Left ventricle myocardium inferior (tissue), 1 donor: ENCODE results near the gene KCNK7. TPM values are rescaled to one million over a fixed set of nuclear protein-coding genes. Genes with fewer than 3 reads are reported as not detected.

Experiments
- DNase-seq: peaks from one replicate; pipeline ENCODE4 v3.0.0-alpha.2; 2020
- H3K27ac ChIP-seq: fragments of 200-600 bp; replicated peaks from 2 replicates; pipeline ENCODE4 v1.8.0; 2021
- H3K27me3 ChIP-seq: fragments of 200-600 bp; 2 replicates; pipeline ENCODE4 v1.8.0; 2021; ENCODE audit warnings: low read depth
- H3K36me3 ChIP-seq: fragments of 200-600 bp; 2 replicates; pipeline ENCODE4 v1.8.0; 2021
- H3K4me1 ChIP-seq: fragments of 200-600 bp; 2 replicates; pipeline ENCODE4 v1.8.0; 2021
- H3K4me3 ChIP-seq: fragments of 200-600 bp; 2 replicates; pipeline ENCODE4 v1.8.0; 2021; ENCODE audit warnings: mild to moderate bottlenecking, moderate library complexity
- H3K9me3 ChIP-seq: fragments of 200-600 bp; replicated peaks from 2 replicates; pipeline ENCODE4 v1.8.0; 2021
- intact Hi-C: fragments of 100-400 bp; cut with micrococcal nuclease; formaldehyde crosslinking; loops from one replicate; pipeline ENCODE4 v1.11.0; 2022
- total RNA-seq: library from RNA; stranded (reverse); fragmentation: NEBNext Ultra II Directional; extraction: Animal tissue kit (Norgen Biotek cat#: 25700); gene quantifications from one replicate; pipeline ENCODE4 v1.2.1, GENCODE V29; 2021
- TF ChIP-seq, protein P1 (sequence below): fragments of 200-600 bp; IDR thresholded peaks from 2 replicates; pipeline ENCODE4 v1.8.0; 2021; ENCODE audit warnings: antibody characterized with exemption, mild to moderate bottlenecking, borderline replicate concordance
- donor health status: DM: no; HTN: yes; CAD: no; lungs with severe emphysema.

The KCNK7 gene
- total RNA-seq, 1 donor from 2014 or later = 0.85 TPM

- Histone ChIP-seq H3K27ac (peak within 1 kb of the TSS; percentile 97), H3K9me3 (no peaks in the 10 kb centered on the region), H3K27me3 (no peaks in the 10 kb centered on the region), H3K36me3 (peaks cover 24% of the 10 kb centered on the region), H3K4me1 (peaks cover 74% of the 10 kb centered on the region), H3K4me3 (peak within 1 kb of the TSS; percentile 86)
- peak; percentile 81 for DNase-seq
- TF ChIP-seq, protein P1, sequence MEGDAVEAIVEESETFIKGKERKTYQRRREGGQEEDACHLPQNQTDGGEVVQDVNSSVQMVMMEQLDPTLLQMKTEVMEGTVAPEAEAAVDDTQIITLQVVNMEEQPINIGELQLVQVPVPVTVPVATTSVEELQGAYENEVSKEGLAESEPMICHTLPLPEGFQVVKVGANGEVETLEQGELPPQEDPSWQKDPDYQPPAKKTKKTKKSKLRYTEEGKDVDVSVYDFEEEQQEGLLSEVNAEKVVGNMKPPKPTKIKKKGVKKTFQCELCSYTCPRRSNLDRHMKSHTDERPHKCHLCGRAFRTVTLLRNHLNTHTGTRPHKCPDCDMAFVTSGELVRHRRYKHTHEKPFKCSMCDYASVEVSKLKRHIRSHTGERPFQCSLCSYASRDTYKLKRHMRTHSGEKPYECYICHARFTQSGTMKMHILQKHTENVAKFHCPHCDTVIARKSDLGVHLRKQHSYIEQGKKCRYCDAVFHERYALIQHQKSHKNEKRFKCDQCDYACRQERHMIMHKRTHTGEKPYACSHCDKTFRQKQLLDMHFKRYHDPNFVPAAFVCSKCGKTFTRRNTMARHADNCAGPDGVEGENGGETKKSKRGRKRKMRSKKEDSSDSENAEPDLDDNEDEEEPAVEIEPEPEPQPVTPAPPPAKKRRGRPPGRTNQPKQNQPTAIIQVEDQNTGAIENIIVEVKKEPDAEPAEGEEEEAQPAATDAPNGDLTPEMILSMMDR = no peak
- intact Hi-C loops = no loop called here
These were observed 19.9 kb downstream of the KCNK7 start, which contains the start of gene EHBP1L1 for GRCh38 chr11:65575568-65576231. TSS of gene EHBP1L1 (plus strand) at chr11:65576053. CDS start at chr11:65576303, 250 bp downstream.

DNA sequence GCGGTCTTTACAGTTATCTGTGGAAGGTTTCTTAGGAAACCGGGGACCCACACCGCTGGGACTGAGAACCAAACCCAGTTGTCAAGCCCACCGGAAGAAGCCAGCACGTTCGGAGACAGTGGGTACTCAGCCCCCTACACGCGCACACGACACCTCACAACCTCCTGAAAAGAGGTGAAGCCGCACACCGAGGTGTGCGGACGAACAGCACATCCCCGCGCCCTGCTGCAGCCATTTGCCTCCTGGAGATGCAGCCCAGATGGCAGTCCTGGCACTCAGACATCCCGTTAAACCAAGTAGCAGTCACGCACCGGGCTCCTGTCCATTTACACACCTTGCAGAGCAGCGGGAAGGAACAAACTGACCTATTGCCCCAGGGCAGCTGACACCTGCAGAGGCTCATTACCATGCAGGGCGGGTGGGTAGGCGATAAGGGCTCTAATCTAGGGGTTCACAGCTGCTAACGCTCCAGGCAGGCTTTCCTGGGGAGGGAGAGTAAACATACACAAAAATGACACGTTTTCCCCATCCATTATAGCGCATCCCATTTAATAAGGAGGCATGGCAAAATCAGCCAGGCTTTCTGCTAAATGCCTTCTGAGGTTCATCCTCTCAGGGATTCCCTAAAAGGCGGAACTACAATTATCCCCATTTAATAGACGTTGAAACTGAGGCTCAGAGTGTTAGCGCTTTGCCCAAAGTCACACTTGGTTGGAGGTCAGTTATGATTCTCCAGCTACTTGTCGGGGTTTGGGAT lies 20.6 kb downstream of the KCNK7 start:
- Histone ChIP-seq H3K4me3 (peak overlapping the region; percentile 86), H3K27ac (peak overlapping the region; percentile 97), H3K36me3 (peaks cover 16% of the 10 kb centered on the region), H3K27me3 (no peaks in the 10 kb centered on the region), H3K4me1 (peaks cover 80% of the 10 kb centered on the region), H3K9me3 (no peaks in the 10 kb centered on the region)
- intact Hi-C loops = no loop called here
- DNase-seq = no peak
- TF ChIP-seq, protein P1 = no peak

DNA sequence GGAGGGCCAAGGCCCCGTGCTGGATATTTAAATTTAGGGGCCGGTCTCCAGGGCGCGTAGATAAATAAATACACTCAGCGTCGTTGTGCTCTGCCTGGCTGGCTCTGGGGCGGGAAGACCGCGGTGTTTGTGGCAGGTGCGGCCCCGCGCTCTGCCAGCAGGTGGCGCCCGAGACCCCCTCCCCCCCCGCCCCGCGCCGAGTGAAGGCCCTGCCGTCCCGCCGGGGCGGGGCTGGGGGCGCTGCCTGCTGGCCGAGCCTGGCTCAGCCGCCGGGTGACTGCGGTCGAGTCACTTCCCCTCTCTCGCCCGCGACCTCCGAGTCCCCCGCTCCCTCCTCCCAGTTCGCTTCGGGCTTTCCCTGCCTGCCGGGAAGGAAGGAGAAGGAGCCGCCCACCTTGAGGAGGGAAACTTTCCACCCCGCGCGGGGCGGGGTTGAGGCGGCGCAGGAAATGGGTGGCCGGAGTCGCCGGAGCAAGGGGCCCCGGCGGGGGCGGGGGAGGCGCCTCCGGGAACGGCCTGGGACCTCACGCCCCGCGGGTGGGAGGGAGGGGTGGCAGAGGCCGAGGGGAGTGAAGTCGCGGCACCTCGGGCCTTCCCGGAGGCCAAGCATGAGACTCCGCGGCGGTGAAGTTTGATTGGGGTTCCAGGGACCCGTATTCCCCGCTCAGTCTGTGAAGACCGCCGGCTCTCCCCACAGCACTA lies 21.3 kb downstream of the KCNK7 start:
- H3K27ac ChIP-seq = peak overlapping the region; percentile 97
- H3K36me3 ChIP-seq = peaks cover 9% of the 10 kb centered on the region
- TF ChIP-seq, protein P1 = peak; percentile 99
- H3K9me3 ChIP-seq = no peaks in the 10 kb centered on the region
- intact Hi-C loops = no loop called here
- DNase-seq = peak; percentile 94
- H3K4me3 ChIP-seq = peak overlapping the region; percentile 86
- no peaks in the 10 kb centered on the region for H3K27me3 ChIP-seq
- H3K4me1 ChIP-seq = peaks cover 88% of the 10 kb centered on the region

- TF ChIP-seq, protein P1 = no peak
- Histone ChIP-seq H3K27me3 (no peaks in the 10 kb centered on the region), H3K36me3 (peaks cover 11% of the 10 kb centered on the region), H3K9me3 (no peaks in the 10 kb centered on the region), H3K4me3 (peak overlapping the region; percentile 86), H3K27ac (peak overlapping the region; percentile 97), H3K4me1 (peaks cover 91% of the 10 kb centered on the region)
- intact Hi-C loops = no loop called here
- no peak for DNase-seq
These were observed 22.1 kb downstream of the KCNK7 start for GRCh38 chr11:65573391-65574079.
